ENCODE results near the gene SEZ6L2.
"Not testable (repeated sequence)": the region's sequence is repeated elsewhere in the genome, so short reads cannot be mapped to it uniquely, and the experiment has no call there.

SEZ6L2 gene

DNA sequence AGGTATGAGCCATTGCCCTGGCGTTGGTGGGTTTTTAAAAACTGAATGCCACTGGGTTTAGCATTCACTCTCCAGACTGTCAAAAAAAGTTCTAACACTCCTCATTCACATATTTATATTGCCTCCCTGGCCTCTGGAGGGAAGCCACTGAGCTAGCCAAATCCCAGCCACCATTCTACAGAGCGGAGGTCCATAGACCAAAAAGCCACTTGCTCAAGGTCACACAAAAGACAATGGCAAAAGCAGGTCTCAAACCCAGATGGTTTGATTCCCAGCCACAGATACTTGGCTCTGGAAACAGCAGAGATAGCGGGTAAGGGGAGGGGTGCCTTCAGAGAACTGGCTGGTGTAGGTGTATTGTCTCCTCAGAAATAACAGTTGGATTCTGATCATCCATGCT is 18.3 kb downstream of the SEZ6L2 start:
- DNase-seq = no peak

DNA sequence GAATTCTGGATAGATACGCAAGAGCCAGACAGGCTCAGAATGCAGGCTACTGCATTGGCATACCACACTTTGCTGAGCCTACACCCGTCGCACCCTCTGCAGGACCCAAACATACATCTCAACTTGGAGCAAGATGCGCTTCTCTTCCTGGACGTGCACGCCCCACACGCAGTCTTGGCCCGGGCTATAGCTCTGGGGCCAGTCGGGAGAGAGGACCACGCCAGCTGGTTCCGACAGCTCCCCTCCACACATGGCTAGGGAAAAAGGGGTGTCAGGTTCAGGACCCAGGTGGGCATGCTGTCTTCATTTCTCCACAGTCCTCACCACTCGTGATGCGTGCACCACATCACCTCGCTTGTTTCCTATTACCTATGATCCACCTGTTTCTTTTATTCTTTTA is 21.2 kb downstream of the SEZ6L2 start:
- DNase-seq = no peak

DNA sequence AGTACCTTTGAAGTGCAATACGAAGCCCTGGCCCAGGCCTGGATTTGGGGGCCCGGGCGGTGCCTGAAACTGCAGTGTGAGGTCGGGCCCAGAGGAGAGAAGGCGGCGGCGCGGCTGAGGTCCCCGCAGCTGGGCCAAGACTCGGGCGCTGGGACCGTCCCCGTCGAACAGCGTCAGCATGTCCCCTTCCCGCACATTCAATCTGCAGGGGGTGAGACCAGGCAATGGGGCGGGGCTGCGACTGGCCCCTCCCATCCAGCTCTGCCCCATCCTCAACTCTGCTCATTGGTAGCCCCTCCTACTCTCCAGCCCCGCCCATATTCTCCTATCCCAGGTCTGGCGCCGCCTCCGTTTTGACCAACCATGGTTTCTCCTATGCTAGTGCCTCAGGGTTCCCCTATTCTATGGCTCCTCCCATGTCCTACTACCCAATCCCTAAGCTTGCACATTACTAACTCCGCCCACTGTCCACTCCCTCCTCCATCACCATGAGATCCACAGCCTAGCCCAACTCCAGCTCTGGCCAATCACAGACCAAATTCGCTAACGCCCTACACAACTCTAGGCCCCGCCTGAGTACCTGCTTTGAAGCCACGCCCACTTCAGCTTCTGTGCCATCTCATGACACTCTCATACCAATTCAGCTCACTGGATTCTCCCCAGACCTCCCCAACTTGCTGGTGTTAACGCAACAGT is 21.9 kb downstream of the SEZ6L2 start:
- DNase-seq = no peak

DNA sequence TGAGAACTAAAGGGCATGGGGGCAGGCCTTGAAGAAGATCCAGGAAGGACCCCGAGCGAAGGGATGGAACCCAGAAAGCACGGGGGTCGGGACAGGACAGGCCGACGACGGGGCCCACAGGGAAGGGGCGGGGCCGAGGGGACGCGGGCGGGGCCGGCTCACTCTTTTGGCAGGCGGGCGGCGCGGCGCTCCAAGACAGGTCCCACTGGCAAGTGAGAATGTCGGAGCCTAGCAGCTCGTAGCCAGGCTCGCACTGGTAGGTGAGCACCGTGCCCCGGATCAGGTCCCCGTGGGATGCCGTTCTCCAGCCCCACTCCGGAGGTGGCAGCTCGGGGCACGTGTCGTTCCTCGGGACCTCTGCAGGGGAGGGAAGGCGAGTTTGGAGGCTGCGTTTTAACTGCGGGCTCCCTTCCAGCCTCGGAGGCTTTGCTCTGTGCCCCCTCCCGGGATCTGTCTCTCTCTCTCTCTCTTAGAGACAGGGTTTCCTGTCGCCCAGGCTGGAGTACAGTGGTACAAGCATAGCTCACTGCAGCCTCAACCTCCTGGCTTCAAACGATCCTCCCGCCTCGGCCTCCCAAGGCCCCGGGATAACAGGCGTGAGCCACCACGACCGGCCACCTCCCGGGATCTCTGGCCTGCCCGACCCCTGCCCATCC is 22.6 kb downstream of the SEZ6L2 start:
- no peak for DNase-seq

DNA sequence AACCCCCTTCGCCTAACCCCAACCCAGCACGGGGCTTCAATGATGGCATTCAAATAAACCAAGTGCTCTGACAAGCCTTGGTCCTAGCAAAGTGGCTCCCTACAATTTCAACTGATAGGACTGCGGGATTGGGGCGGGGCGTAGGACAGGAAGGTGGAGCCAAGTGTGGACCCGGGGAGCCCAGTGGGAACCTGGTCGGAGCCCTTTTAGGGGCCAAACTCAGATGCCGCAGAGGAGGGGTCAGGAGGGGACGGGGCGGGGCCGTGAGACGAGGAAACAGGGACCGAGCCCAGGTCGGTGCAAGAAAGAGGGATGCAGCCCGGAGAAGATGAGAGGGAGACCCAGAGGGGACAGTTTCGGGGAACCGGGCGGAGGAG is 23.1 kb downstream of the SEZ6L2 start:
- no peak for DNase-seq

DNA sequence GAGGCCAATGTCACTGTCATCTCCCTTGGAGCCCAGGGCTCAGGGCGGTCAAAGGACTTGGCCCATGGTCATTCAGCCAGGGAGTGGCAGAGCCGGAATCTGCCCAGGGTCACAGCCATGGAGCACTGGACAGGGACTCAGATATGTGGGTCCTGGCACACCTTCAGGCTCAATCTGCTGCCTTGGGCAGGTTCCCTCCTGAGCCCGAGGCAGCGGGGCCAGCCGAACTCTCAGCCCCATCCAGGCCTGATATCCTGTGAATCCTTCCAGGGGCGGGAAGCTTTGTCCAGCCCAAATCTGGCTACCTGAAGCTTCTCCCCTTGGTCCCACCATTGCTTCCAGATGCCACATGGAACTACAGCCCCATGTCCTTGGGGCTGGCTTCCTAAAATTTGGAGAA is 24.1 kb downstream of the SEZ6L2 start:
- no peak for DNase-seq

DNA sequence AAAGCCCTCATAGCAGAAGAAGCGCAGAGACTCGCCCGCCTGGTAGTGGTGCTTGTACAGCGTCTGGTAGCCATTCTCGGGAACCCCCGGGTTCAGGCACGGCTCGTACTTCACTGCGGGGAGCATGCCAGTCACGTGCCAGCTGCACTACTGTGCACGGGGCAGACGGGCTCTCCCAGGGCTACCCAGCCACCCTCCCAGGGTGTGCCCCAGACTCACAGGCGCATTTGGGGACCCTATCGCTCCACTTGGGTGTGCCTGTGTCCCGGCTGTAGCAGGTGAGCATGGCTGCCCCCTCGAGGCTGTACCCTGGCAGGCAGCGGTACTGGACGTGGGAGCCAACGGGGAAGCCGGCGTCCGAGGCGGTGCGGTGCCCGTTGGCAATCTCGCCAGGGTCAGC is 26.0 kb downstream of the SEZ6L2 start:
- DNase-seq = no peak

DNA sequence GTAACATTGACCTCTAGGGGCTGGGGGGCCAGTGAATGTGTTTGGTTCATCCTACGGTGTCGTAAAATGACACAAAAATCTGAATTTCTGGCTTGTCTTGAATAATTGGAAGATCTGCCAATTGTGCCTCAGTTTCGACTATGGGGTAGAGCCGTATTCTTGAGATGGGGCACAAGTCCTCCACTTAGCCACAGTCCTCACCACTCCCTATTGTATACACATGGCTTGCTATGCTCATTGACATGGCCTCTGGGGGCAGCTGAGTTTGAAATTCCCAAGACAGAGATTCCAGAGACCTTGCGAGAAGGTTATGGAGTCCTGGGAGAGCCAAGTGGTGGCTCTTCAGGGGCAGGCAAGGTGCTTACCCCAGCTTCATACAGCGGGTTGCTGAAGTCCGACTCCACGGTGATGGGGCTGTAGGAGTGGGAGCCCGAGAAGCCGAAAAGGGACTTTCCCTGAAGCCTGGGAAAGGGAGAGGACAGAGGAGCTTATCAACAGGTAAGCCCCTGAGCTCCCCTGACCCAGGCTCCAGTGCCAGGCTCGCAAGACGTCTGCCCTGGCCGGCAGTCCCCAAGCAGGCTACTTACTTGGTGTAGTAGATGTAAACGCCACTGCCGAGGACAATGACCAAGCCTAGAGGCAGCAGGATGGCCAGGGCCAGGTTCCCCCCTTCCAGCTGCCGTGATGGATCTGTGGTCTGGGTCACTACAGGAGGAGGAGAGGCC is 27.4 kb downstream of the SEZ6L2 start:
- no peak for DNase-seq

DNA sequence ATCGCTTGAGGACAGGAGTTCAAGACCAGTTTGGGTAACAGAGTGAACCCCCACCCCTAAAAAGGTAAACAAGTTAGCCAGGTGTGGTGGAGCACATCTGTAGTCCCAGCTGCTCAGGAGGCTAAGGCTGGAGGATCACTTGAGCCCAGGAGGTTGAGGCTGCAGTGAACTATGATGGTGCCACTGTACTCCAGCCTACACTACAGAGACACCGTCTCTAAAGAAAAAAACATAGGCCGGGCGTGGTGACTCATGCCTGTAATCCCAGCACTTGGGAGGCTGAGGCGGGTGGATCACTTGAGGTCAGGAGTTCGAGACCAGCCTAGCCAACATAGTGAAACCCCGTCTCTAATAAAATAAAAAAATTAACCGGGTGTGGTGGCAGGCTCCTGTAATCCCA is 30.3 kb downstream of the SEZ6L2 start:
- DNase-seq = not testable (repeated sequence)

DNA sequence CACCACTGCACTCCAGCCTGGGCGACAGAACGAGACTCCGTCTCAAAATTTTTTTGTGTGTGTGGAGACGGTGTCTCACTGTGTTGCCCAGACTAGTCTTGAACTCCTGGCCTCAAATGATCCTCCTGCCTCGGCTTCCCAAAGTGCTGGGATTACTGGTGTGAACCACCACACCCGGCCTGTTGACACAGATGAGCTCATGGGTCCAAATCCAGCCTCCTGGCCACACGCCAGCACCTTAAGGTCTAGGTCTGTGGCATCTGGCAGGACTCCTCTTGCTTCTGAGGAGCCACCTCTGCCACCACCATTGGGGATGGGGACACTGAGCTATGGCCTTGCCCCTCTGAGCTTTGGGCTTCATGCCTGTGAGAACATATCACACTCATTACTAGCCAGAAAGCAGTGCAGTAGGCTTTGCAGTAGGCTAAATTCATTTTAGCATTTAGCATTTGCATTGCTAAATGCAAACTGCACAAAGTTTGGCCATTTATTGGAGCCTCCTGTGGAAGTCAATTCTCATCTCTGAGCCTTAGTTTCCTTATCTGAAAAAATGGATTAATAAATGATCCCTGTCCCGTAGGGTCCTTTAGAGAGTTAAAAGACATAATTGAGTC is 30.8 kb downstream of the SEZ6L2 start:
- no peak for DNase-seq

DNA sequence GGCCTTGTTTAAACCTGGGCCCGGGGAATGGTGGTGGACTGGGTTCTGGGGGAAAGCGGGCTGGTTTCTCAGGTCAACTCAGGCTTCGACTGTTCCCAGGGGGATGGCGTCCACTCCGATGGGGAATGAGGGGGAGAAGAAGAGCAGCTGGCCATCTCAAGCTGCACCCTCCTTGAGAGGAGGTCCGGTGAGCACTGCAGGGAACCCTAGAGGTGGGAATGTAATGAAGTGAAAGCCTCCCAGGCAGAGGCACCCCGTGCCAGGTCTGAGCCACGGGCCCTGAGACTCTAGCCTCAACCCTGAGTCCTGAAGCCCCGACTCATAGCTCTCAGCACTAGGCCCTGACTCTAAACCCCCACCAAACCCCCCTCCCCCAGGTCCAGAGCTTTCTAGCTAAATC is 35.1 kb downstream of the SEZ6L2 start:
- no peak for DNase-seq

DNA sequence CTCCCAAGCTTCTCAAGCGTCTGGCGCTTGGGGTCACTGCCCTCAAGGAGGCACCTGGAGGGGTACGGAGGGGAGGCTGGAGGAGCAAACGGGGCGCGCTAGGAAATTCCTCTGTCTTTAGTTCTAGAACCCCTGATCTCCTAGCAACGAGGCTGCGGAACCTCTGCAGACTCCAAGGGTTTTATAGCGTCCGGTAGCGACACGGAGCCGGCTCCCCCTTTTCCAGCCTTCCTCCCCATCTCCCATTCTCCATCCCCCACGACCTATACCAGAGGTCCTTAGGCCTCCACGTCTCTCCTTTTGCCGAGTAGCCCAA is 35.7 kb downstream of the SEZ6L2 start:
- no peak for DNase-seq

DNA sequence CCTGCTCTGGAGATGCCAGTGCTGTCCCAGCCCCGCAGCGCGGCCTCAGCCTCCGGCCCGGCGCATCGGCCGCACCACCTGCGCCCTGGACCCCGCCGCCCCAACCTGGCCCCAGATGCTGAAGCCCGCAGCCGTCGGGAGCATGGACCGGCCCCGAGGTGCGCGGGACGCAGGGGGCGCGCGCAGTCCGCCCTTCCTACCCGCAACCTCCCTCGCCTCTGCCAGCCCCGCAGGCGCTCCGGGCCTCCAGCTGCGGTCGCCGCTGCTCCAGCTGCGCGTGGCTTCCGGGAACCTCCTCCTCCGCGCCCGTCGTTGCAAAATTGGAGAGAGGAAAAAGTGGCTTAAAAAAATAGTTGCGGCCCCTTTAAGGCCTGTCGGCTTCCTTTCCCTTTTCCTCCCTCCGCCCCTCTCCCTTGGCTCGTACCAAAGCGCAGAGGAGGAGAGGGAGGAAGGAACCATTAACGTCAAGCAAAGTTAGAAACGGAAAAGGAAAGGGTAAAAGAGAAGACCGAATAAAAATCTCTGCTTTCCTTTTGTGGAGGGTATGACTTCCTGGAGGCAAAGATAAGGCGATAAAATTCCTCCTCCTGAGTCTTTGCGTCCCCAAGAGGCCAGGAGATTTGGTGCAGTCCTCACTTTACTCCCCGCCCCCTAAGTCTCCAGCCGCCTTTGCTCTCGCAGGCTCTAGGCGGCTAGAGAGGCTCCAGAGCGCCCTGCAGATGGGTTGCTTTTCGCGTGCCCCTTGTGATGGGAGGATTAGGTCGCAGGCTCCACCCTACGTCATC is 36.3 kb downstream of the SEZ6L2 start, which contains the start of gene CDIPT:
TSS of gene CDIPT (minus strand) at position 343 of the 785 bp plus-strand sequence. CDS start 369 bp downstream, outside the sequence.
- DNase-seq = peak; percentile 64

DNA sequence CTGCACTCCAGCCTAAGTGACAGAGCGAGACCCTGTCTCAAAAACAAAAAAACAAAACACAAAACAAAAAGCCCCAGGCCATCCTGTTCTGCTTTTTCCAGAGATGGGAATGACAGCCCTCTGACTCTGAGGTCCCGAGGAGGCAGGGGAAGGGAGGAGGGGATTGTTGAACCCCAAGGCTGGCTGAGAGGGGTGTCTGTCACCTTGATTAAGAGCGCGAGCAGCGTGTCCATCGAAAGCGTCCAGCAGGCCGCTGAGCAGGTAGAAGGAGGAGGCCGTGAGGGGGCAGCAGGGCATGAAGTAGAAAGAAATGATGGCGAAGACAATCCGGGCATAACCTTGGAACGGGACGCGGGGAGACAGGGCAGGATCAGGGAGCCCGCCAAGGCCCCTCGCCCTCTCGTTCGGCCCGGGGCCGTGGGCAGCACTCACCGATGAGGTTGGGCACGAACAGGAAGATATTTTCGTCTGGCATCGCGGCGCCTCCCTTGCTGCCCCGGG is 36.9 kb downstream of the SEZ6L2 start:
- DNase-seq = no peak

DNA sequence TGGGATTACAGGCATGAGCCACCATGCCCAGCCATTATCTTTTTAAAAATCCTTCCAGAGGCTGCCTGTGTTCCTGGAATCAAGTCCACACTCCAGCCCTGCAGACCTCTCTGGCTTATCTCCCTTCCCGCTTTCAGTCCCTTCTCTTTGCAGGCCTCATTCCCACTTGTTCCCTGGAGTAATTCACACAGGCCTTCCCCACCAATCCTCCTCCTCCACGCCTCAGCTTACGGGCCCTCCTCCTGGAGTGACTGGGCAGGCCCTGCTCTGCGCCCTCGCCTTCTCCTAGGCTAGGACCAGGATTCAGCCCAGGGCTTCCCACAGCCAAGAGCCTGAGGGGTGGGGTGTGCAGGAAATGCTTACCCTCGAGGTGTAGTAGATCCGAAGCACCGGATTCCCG is 39.1 kb downstream of the SEZ6L2 start:
- DNase-seq = no peak

DNA sequence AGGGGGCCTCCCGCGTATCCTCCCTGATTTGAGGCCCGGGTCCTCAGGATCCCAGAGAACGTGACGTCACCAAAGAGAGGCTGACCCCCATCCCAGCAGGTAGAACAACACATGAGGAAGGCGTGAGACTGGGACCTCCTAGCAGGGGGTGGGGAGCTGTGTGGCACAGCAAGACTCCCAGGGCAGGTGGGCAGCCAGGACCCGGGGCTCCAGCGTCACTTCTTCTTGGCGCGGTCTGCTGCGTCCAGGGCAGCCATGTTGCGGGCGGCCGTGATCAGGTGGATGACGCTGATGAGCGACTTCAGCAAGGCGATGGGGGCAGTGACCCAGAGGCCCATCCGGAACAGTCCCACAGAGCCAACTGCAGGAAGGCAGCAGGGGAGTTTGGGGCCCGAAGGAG is 40.4 kb downstream of the SEZ6L2 start:
- no peak for DNase-seq

DNA sequence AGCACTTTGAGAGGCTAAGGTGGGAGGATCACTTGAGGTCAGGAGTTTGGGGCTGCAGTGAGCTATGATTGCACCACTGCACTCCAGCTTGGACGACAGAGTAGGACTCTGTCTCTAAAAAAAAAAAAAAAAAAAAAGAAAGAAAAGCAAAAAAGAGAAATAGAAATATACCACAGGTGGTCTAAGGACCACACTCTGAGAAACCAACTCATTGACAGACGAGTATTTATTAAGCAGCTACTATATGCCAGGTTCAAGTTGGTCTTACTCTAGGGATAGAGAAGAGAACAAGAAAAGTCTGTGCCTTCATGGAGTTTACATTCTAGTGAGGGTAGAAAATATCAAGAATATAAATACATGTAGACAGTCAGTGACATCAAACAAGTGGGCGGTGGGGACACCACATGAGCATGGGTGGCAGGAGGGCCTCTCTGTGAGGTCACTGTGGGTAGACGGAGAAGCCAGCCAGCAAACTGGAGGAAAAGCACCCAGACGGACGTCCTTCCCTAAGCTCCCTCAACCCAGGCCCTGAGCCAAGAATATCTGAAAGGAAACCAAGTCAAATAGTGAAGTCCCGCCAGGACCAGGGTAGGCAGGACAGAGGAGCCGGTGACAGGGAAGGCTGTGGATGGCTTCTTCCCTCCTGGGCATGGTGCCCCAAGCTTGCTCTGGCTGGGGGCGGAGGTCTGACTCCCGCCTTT is 41.1 kb downstream of the SEZ6L2 start:
- DNase-seq = no peak

DNA sequence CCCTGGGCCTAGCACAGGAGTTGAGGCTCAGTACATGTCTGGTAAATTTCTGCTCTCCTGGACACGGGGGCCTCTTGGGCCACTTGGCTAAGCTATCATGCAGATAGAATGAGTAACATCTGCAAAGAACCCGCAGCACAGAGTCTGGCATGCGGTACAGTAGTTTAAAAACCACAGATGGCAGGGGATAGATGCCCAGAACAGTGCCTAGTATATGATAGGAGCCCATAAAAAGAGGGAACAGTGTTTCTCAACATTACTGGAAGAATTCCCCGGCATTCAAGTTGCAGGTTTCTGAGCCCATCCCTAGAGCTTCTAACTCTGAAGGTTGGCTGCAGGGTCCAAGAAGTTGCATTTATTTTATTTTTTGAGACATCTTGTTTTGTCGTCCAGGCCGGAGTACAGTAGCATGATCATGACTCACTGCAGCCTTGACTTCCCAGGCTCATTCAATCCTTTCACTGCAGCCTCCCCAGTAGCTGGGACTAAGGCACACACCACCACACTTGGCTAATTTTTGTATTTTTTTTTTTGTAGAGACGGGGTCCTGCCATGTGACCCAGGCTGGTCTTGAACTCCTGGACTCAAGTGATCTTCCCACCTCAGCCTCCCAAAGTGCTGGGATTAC is 42.1 kb downstream of the SEZ6L2 start:
- no peak for DNase-seq

DNA sequence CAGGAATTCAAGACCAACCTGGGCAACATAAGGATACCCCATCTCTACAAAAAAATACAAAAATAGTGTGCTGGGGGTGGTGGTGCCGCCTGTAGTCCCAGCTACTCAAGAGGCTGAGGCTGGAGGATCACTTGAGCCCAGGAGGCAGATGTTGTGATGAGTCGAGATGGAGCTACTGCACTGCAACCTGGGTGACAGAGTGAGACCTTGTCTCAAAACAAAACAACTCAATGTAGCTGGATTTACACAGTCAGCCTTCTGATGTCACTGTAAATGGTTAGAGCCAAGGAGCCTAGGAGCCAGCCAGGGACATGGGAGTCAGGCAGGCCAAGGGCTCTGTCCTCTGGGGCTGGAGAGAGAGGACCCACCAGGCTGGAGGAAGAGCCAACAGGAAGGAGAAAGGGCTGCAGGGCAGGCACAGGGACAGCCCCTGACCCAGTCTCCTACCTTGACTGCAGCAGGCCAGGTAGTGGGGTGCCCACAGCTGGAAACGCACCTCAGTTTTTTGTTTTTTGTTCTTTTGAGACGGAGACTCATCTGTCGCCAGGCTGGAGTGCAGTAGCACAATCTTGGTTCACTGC is 44.7 kb downstream of the SEZ6L2 start:
- DNase-seq = no peak

DNA sequence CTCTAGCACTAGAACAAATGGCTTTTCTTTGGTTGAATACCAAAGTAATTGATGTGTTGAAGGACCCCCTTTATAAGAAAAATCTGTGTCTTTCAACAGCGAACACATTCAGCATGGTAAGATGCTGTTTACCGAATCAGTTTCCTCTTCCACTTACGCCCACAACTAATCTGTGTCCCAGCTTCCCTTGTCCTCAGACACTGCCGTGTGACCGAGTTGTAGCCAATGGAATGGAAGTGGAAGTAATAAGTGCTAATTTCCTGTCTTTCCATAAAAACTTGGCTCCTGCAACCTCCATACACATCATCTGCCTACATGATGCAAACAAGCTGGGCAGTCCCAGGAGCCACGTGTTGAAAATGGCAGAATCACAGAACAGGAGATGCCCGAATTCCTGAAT is 46.7 kb downstream of the SEZ6L2 start:
- no peak for DNase-seq

DNA sequence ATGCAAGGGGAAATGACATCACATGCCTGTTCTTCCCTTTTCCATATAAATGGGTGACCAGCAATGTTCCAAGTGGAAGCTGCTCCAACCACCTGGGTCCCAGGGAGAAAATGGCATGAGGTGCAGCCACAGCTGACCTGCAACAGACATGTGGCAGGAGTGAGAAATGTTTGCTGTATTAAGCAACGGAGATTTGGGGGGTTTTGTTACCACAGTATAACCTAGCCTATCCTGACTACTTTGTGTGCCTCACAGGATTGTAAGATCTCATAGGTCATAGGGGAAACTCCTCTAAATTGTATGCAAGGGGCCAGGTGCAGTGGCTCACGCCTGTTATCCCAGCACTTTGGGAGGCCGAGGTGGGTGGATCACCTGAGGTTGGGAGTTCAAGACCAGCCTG is 48.4 kb downstream of the SEZ6L2 start:
- DNase-seq = no peak

Data from cortex of kidney (tissue), 1 donor.